GM12892 (cell line): ENCODE measurements around the gene DAP3.
"Not testable (repeated sequence)": the region's sequence is repeated elsewhere in the genome, so short reads cannot be mapped to it uniquely, and the experiment has no call there.

Experiments
- POLR2A ChIP-seq: IDR thresholded peaks from 2 replicates; pipeline ENCODE4 v1.6.1; 2011; ENCODE audit warnings: low read depth, low read length, control low read depth
- POLR2AphosphoS5 ChIP-seq: IDR thresholded peaks from 2 replicates; pipeline ENCODE4 v1.6.1; 2011; ENCODE audit warnings: low read depth, low read length, control low read depth
- TAF1 ChIP-seq: IDR thresholded peaks from 2 replicates; pipeline ENCODE4 v1.6.1; 2011; ENCODE audit warnings: low read depth, mild to moderate bottlenecking, control low read depth, low read length, borderline replicate concordance

GRCh38 chr1:155704414-155704813 lies 15.5 kb downstream of the DAP3 start:
- TF ChIP-seq POLR2AphosphoS5, POLR2A, TAF1: not testable (repeated sequence)
